Ascending aorta (tissue), 2 donors: ENCODE results near the gene GATA1. TPM values are rescaled to one million over a fixed set of nuclear protein-coding genes. Genes with fewer than 3 reads are reported as not detected.

Source experiments
- DNase-seq, 2 donors: peaks; one replicate each; pipeline ENCODE4 v3.0.0-alpha.2; 2019; ENCODE audit warnings: low spot score in 2 of 2
- H3K27ac ChIP-seq, 2 donors: fragments of 200-600 bp; sonication (generic); one replicate each; pipeline ENCODE4 v1.5.1; 2016 to 2017; ENCODE audit warnings: mild to moderate bottlenecking in 1 of 2
- H3K27me3 ChIP-seq: fragments of 200-600 bp; sonication (generic); one replicate; pipeline ENCODE4 v1.5.1; 2017
- H3K36me3 ChIP-seq, 2 donors: fragments of 200-600 bp; sonication (generic); one replicate each; pipeline ENCODE4 v1.5.1; 2016
- H3K4me1 ChIP-seq, 2 donors: fragments of 200-600 bp; sonication (generic); one replicate each; pipeline ENCODE4 v1.5.1; 2016 to 2017; ENCODE audit warnings: mild to moderate bottlenecking in 1 of 2
- H3K4me3 ChIP-seq, 2 donors: fragments of 200-600 bp; sonication (generic); one replicate each; pipeline ENCODE4 v1.5.1; 2016 to 2017; ENCODE audit warnings: mild to moderate bottlenecking in 1 of 2
- H3K9me3 ChIP-seq, 2 donors: fragments of 200-600 bp; sonication (generic); one replicate each; pipeline ENCODE4 v1.5.1; 2016
- intact Hi-C: fragments of 100-400 bp; cut with DNase I; formaldehyde crosslinking; loops from one replicate; pipeline ENCODE4 v1.15.1; 2023
- total RNA-seq: library from RNA; depleted of rRNA; stranded (reverse); fragments of >200 nt; gene quantifications from one replicate; pipeline ENCODE4 v1.1.0, GENCODE V29; 2016
- TF ChIP-seq, protein P1 (sequence below), 3 experiments: fragments of 200-600 bp in 2 of 3; fragments of 450-650 bp in 1 of 3; sonication (generic) in 2 of 3; IDR thresholded peaks; one replicate each; pipeline ENCODE4 v1.5.1; 2016 to 2019; ENCODE audit warnings: antibody characterized with exemption in 3 of 3, mild to moderate bottlenecking in 1 of 3, moderate library complexity in 1 of 3

Gene GATA1
- total RNA-seq, 1 donor from 2014 or later, result not detected

DNA sequence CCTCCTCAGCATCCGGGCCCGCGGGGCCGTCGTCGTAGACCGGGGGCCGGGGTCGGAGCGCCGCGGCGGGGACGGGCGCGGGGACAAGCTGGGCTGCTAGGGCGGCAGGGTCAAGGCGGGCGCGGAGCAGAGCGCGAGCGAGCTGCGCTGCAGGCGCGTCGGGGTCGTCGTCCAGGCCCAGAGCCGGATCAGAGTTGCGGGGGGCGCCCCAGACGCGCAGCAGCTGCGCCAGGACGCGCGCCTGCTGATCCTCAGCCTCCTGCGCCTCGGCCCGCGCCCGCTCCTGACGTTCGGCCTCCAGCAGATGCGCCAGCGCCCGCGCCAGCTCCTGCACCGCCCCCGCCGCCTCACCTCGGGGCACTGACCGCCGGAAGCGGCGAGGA is 45.5 kb downstream of the GATA1 start:
- TF ChIP-seq, protein P1, sequence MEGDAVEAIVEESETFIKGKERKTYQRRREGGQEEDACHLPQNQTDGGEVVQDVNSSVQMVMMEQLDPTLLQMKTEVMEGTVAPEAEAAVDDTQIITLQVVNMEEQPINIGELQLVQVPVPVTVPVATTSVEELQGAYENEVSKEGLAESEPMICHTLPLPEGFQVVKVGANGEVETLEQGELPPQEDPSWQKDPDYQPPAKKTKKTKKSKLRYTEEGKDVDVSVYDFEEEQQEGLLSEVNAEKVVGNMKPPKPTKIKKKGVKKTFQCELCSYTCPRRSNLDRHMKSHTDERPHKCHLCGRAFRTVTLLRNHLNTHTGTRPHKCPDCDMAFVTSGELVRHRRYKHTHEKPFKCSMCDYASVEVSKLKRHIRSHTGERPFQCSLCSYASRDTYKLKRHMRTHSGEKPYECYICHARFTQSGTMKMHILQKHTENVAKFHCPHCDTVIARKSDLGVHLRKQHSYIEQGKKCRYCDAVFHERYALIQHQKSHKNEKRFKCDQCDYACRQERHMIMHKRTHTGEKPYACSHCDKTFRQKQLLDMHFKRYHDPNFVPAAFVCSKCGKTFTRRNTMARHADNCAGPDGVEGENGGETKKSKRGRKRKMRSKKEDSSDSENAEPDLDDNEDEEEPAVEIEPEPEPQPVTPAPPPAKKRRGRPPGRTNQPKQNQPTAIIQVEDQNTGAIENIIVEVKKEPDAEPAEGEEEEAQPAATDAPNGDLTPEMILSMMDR (IDR thresholded peaks at IDR 0.05), result no peak
- no peak for DNase-seq
- H3K9me3 ChIP-seq, result no peaks in the 10 kb centered on the region
- intact Hi-C loops, result no loop called here
- H3K27ac ChIP-seq, result no peak overlapping the region
- H3K36me3 ChIP-seq, result no peaks in the 10 kb centered on the region
- peaks cover 5% of the 10 kb centered on the region for H3K27me3 ChIP-seq
- no peak overlapping the region for H3K4me3 ChIP-seq
- H3K4me1 ChIP-seq, result no peaks in the 10 kb centered on the region

DNA sequence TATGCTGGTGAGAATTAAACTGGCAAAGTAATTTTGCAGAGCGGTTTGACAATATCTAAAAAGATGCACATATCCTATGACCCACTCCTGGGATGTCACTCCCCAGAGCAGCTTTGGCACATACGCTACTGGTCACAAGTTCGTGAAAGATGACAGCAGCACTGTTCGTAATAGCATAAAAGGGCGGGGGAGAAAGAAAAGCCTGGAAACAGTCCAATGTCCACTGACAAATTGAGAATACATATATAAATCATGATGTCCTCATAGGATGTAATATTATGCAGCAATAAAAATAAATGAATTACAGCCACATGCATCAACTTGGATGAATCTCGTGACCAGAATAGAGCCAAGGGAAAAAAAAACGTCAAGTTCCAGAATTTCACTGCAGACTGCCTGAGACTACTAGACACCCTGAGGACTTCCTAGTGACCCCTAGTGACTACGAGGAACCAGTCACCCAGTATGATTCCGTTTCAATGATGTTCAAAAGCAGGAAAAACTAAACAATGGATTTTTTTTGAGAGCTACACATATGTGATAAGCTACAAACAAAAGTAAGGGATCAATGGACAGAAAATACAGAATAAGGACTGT is 47.2 kb downstream of the GATA1 start:
- peaks cover 5% of the 10 kb centered on the region for H3K27me3 ChIP-seq
- DNase-seq, result no peak
- H3K9me3 ChIP-seq, result no peaks in the 10 kb centered on the region
- TF ChIP-seq, protein P1 (IDR thresholded peaks at IDR 0.05), result no peak
- H3K36me3 ChIP-seq, result no peaks in the 10 kb centered on the region
- H3K27ac ChIP-seq, result no peak overlapping the region
- intact Hi-C loops, result no loop called here
- no peaks in the 10 kb centered on the region for H3K4me1 ChIP-seq
- H3K4me3 ChIP-seq, result no peak overlapping the region

DNA sequence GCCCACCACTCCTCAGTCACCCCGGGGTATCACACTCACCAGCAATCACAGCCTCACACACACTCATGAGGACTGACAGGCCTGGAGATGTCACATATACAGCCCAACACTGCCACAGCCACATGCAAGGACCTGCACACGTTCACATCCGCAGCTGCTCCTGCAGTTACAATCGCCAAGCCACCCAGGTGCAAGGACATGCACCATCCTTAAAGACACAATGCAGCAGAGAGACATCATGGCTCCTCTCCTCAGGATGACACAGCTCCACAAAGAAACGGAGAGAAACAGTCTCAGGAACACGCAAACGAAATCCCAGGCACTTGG is 48.0 kb downstream of the GATA1 start:
- H3K27me3 ChIP-seq, result peaks cover 5% of the 10 kb centered on the region
- TF ChIP-seq, protein P1 (IDR thresholded peaks at IDR 0.05), result no peak
- H3K27ac ChIP-seq, result no peak overlapping the region
- peak in 1 of 2 donors; percentile 9 for DNase-seq
- H3K4me1 ChIP-seq, result no peaks in the 10 kb centered on the region
- H3K9me3 ChIP-seq, result no peaks in the 10 kb centered on the region
- intact Hi-C loops, result no loop called here
- H3K36me3 ChIP-seq, result no peaks in the 10 kb centered on the region
- H3K4me3 ChIP-seq, result no peak overlapping the region

DNA sequence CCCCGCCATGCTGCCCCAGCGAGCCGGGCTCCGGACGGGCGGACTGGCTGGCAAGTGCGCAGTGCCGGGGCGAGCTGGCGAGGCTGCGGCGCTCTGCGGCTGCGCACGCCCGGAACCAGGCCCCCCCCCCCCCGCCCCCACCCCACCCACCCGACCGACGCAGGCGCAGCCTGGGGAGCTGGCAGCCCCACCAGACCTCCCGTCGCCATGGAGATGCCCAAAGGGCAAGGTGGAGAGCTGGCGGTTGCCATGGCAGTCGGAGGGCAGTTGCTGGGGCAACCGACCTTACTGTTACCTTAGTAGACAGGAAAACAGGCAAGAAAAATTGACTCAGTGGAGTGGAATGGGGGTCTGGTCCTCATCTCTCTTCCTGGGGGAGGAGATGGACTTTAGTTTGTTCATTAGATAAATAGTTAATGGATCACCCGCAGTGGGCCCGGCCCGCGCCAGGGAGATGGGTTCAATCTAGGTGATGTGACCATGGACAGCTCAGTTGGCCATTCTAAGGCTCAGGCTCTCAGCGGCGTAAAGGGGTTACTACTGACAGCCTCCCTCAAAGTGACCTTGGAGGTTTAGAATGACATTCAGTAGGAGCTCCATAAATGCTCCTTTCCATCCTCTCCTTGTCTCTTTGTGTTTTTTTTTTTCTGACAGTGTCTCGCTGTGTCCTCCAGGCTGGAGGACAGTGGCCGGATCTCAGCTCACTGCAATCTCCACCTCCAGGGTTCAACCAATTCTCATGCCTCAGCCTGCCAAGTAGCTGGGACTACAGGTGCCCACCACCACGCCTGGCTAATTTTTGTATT is 49.3 kb downstream of the GATA1 start, which contains the start of gene PCSK1N:
Gene PCSK1N, minus strand, starts transcription at position 87 of the 806 bp plus-strand sequence. Its CDS starts 78 bp downstream, at position 9.
- intact Hi-C loops, result no loop called here
- Histone ChIP-seq H3K9me3 (no peaks in the 10 kb centered on the region), H3K4me1 (no peaks in the 10 kb centered on the region), H3K4me3 (peak within 1 kb of the TSS; percentile 23 to 33), H3K27ac (no peak within 1 kb of the TSS), H3K36me3 (no peaks in the 10 kb centered on the region), H3K27me3 (peaks cover 5% of the 10 kb centered on the region)
- TF ChIP-seq, protein P1 (IDR thresholded peaks at IDR 0.05), result no peak
- DNase-seq, result no peak

DNA sequence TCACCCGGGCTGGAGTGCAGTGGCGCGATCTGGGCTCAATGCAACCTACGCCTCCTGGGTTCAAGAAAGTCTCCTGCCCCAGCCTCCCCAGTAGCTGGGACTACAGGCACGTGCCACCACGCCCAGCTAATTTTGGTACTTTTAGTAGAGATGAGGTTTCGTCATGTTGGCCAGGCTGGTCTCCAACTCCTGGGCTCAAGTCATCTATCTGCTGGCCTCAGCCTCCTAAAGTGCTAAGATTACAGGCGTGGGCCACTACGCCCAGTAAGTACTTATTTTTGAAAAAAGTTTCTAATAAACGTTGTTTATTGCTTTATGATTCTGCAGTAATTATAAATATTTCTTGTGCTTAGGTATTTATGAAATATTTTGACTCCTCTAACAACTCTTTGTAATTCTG is 53.3 kb downstream of the GATA1 start:
- DNase-seq, result no peak
- Histone ChIP-seq H3K9me3 (no peaks in the 10 kb centered on the region), H3K4me1 (no peaks in the 10 kb centered on the region), H3K27me3 (no peaks in the 10 kb centered on the region), H3K36me3 (no peaks in the 10 kb centered on the region), H3K4me3 (no peak overlapping the region), H3K27ac (no peak overlapping the region)
- TF ChIP-seq, protein P1 (IDR thresholded peaks at IDR 0.05), result no peak
- intact Hi-C loops, result no loop called here

Other genes with a start within 250 kb of the GATA1 start
- gene TBC1D25, start 246.9 kb upstream of the GATA1 start, total RNA-seq, result 8.2 TPM
- 119 TPM for gene RBM3, start 212.1 kb upstream of the GATA1 start, total RNA-seq
- gene WDR13, start 189.1 kb upstream of the GATA1 start, total RNA-seq, result 87.1 TPM
- 29.5 TPM for gene WAS, start 102.8 kb upstream of the GATA1 start, total RNA-seq
- gene SUV39H1, start 89.9 kb upstream of the GATA1 start, total RNA-seq, result 0.21 TPM
- not detected for gene GLOD5, start 24.8 kb upstream of the GATA1 start, total RNA-seq
- 157 TPM for gene HDAC6, start 15.5 kb downstream of the GATA1 start, total RNA-seq
- not detected for gene ERAS, start 39.9 kb downstream of the GATA1 start, total RNA-seq
- gene PCSK1N, start 49.0 kb downstream of the GATA1 start, total RNA-seq, result not detected
- gene TIMM17B, start 111.2 kb downstream of the GATA1 start, total RNA-seq, result 15.3 TPM
- 14.8 TPM for gene PQBP1, start 111.3 kb downstream of the GATA1 start, total RNA-seq
- gene SLC35A2, start 125.1 kb downstream of the GATA1 start, total RNA-seq, result 20.2 TPM
- 5.6 TPM for gene PIM2, start 132.4 kb downstream of the GATA1 start, total RNA-seq
- 72.3 TPM for gene OTUD5, start 171.0 kb downstream of the GATA1 start, total RNA-seq
- 10.4 TPM for gene KCND1, start 185.3 kb downstream of the GATA1 start, total RNA-seq
- gene GRIPAP1, start 215.7 kb downstream of the GATA1 start, total RNA-seq, result 15.0 TPM